ENCODE results near the gene ERF. TPM values are rescaled to one million over a fixed set of nuclear protein-coding genes. Genes with fewer than 3 reads are reported as not detected.

Gene ERF
- total and polyA plus RNA-seq, 10 of the 15 experiments (the other 5 are each of a cell fraction or from before 2014, with no cell fraction given) = 0.02 to 51.8 (median 14.4) TPM

DNA sequence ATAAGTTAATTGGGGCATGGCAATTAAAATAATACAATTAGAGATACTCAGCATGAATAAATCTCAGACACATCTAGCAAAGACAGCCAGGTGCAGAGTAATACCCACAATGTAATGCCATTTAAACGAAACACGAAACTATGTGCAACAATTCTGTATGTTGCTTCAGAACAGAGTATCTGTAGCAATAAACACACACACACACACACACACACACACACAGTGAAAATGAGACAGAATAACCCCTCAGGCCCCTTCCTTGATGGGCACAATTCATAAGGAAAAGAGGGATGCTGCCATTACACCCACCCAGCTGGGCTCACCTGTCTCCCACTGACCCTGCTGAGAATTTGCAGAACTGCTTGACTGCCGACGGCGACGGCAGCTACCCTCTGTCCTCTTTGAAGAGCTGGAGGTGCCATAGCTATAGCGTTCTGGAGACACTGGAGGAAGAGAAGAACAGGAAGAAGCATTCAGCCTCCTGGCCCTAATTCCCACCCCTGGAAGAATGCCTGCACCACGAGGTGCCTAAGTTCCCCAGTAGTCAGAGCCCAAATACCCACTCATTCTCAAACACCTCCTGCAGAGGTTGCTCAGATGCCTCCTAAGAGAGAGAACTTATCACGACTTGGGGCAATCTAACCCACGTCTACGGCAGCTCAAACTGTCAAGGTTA is 40.0 kb downstream of the ERF start:
- 91% methylated on average over 11 of the region's 11 CpGs for WGBS (ENCODE audit: insufficient coverage, insufficient replicate concordance, low lambda C conversion rate, missing lambda C conversion rate)
- no peaks in the 10 kb centered on the region for H3K9me3 ChIP-seq (replicated peaks; ENCODE audit: control insufficient read depth, insufficient read depth, low read length)
- FAIRE-seq (no peak), ATAC-seq (no peak), DNase-seq (ENCODE audit: low read depth, low spot score) (no peak)
- no peak overlapping the region for H3K9ac ChIP-seq (ENCODE audit: control insufficient read depth, insufficient read depth, low read length)
- ChIA-PET CTCF (interaction anchor here (0.6 to 1.3 kb wide), 3 partner anchors 50 to 205 kb away, joined by 3 to 4 read pairs (median 4); partner anchors contain the start of gene POU2F2), POLR2A (interaction anchor here (1.9 to 4.4 kb wide), 2 partner anchors 13 to 24 kb away, joined by 5 to 22 read pairs; no protein-coding TSS in a partner anchor), RAD21 (ENCODE audit: unreplicated experiment) (no interaction called here), SMC1A (ENCODE audit: uncharacterized antibody, unreplicated experiment) (interaction anchor here (0.9 to 4.6 kb wide), 4 partner anchors 12 to 105 kb away, joined by 3 to 19 read pairs (median 7); no protein-coding TSS in a partner anchor)
- peak overlapping the region; percentile 28; the same call in 1 of the 2 replicates for H3K4me2 ChIP-seq (ENCODE audit: control insufficient read depth, insufficient read depth)
- no peak overlapping the region for H3K4me3 ChIP-seq
- H3K36me3 ChIP-seq (ENCODE audit: control insufficient read depth in 2 of 2, insufficient read depth in 2 of 2, low read length in 1 of 2) = peaks cover 2 to 15% of the 10 kb centered on the region in 2 experiments; a peak in 3 of 4 replicates
- peaks cover 34% of the 10 kb centered on the region for H3K79me2 ChIP-seq (ENCODE audit: control insufficient read depth, insufficient read depth, low read length)
- H3K27ac ChIP-seq (ENCODE audit: control insufficient read depth, insufficient read depth) = no peak overlapping the region
- H2AFZ ChIP-seq (ENCODE audit: control insufficient read depth, low read depth, low read length) = no peak overlapping the region
- peaks cover 15% of the 10 kb centered on the region for H3K4me1 ChIP-seq (ENCODE audit: control insufficient read depth, insufficient read depth, low read length)
- in situ Hi-C loops (cut with MboI) = no loop called here
- BruUV-seq (replicated peaks) = no TSS peak
- H4K20me1 ChIP-seq (ENCODE audit: control insufficient read depth, insufficient read depth) = no peaks in the 10 kb centered on the region
- H3K27me3 ChIP-seq (replicated peaks in 1 of 2; ENCODE audit: control insufficient read depth in 2 of 2, insufficient read depth in 2 of 2, low read length in 1 of 2) = no peaks in the 10 kb centered on the region
- intact Hi-C loops (cut with micrococcal nuclease; ENCODE audit: unreplicated experiment) = no loop called here
- no peak for TF ChIP-seq SMAD1 (IDR thresholded peaks at IDR 0.05; ENCODE audit: low read depth, partially characterized antibody)
- no peak for TF ChIP-seq KLF5 (IDR thresholded peaks at IDR 0.05; ENCODE audit: partially characterized antibody)
- no peak for TF ChIP-seq POU2F2 (IDR thresholded peaks at IDR 0.05; ENCODE audit: borderline replicate concordance, low read depth, low read length)
- TF ChIP-seq, protein P1, sequence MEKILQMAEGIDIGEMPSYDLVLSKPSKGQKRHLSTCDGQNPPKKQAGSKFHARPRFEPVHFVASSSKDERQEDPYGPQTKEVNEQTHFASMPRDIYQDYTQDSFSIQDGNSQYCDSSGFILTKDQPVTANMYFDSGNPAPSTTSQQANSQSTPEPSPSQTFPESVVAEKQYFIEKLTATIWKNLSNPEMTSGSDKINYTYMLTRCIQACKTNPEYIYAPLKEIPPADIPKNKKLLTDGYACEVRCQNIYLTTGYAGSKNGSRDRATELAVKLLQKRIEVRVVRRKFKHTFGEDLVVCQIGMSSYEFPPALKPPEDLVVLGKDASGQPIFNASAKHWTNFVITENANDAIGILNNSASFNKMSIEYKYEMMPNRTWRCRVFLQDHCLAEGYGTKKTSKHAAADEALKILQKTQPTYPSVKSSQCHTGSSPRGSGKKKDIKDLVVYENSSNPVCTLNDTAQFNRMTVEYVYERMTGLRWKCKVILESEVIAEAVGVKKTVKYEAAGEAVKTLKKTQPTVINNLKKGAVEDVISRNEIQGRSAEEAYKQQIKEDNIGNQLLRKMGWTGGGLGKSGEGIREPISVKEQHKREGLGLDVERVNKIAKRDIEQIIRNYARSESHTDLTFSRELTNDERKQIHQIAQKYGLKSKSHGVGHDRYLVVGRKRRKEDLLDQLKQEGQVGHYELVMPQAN (conservative IDR thresholded peaks at IDR 0.05) = no peak
- TF ChIP-seq STAT3 (IDR thresholded peaks at IDR 0.05; ENCODE audit: low read depth, low read length) = no peak
- TF ChIP-seq RB1 (IDR thresholded peaks at IDR 0.05; ENCODE audit: borderline replicate concordance) = no peak
